ENCODE data around the gene SHISA5. TPM values are rescaled to one million over a fixed set of nuclear protein-coding genes. Genes with fewer than 3 reads are reported as not detected.
A peak's percentile ranks its signal among the peaks of the same experiment; 100 is the strongest.
"Not testable (repeated sequence)": the region's sequence is repeated elsewhere in the genome, so short reads cannot be mapped to it uniquely, and the experiment has no call there.

The SHISA5 gene
- total RNA-seq, 1 donor from 2014 or later = 39.1 TPM

DNA sequence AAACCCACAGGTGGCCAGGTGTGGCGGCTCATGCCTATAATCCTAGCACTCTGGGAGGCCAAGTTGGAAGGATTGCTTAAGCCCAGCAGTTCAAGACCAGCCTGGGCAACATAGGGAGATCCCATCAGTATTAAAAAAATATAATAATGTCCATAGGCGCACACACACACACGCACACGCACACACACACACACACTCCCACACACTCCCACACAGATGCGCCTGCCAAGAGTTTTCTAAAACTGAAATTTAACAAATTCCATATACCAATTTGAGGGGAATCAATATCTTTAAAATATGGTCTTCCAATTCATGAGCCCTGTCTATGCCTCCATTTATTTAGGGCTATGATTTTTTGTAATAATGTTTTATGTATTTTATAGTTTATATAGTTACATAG is 17.0 kb downstream of the SHISA5 start:
- intact Hi-C loops (cut with micrococcal nuclease) = no loop called here
- no peak for ATAC-seq
- DNase-seq = no peak

- intact Hi-C loops (cut with micrococcal nuclease); ATAC-seq; DNase-seq: not testable (repeated sequence)
Measured at GRCh38 chr3:48482822-48483221, 21.2 kb downstream of the SHISA5 start.

DNA sequence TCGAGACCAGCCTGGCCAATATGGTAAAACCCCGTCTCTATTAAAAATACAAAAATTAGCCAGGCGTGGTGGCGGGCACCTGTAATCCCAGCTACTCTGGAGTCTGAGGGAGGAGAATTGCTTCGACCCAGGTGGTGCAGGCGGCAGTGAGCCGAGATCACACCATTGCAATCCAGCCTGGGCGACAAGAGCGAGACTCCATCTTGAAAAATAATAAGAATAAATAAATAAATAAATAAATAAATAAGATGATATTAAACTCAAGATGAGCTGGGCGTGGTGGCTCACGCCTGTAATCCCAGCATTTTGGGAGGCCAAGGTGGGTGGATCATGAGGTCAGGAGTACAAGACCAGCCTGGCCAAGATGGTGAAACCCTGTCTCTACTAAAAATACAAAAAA is 23.1 kb downstream of the SHISA5 start:
- intact Hi-C loops (cut with micrococcal nuclease); ATAC-seq; DNase-seq: not testable (repeated sequence)

GRCh38 chr3:48478626-48479555 is 25.1 kb downstream of the SHISA5 start:
- no peak for ATAC-seq
- intact Hi-C loops (cut with micrococcal nuclease) = no loop called here
- DNase-seq = no peak

DNA sequence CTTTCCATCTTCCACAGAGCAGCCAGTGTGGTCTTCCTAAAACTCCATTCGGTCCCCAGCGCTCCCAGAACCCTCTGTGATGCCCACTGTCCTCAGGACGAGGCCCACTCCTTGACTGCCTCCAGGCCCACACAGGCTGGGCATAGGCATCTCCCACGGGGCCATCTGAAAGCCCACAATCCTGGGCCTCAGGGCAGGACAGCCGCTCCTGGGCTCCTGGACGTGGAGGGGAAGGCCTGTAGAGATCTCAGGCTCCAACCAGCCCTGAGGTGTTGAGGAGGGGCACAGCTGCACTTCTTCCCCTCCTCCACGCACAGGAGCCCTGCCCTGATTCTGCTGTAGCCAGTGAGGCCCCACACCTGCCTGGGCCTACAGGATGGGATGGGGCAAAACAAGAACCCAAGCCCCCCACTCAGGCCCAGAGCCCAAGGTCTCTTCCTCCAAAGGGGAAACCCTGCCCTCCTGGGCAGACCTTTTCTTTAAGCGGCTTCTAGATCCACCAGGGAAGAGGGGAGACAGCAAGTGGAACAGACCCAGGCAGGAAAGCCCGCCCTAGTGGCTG is 25.9 kb downstream of the SHISA5 start:
- DNase-seq (no peak), ATAC-seq (no peak)
- intact Hi-C loops (cut with micrococcal nuclease) = no loop called here

DNA sequence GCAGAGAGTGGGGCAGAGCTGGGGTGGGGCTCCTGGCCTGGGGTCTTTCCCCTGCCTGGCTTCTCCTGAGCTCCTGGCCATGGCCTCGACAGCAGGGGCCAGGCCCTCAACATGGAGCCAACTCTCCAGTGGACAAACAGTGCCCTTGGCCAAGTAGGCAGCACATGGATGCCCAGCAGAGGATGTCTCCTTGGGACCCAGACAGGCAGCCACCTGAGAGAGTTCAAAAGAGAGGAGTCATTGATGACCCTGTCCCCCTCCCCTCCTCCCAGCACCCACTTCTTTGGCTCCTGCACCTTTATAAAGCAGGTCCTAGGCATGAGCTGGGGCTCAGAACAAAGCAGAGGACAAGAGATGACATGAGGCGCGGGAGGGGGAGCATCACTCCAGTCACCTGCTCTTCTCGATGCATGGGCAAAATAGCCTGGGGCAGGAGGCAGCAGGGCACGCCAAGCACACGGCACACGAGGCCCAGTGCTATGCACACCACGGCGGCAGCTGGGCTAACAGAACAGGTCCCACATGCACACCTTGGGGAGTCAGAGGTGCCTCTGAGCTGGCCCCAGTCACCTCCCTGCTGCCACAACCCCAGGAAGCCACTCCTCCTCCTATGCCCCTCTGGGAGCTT is 27.4 kb downstream of the SHISA5 start:
- intact Hi-C loops (cut with micrococcal nuclease) = no loop called here
- ATAC-seq (no peak), DNase-seq (no peak)

DNA sequence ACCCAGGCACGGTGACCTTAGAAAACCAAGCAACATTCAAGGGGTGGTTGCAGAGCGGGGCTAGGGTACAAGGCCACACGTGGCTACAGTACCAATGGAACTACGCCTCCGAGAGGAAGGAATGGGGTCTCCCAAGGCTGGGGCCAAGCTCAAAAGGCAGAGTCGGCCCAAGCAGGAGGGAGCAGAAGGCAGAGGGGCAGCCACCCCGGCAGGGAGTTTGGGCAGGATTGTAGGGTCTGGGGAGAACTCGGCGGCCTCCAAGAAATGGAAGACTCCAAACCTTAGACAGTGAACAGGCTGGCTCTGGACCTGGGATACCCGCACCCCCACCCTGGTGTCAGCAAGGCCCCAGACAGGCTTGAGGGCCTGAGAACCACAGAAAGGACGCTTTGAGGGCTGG is 28.8 kb downstream of the SHISA5 start:
- DNase-seq = no peak
- intact Hi-C loops (cut with micrococcal nuclease) = no loop called here
- ATAC-seq = no peak

GRCh38 chr3:48474619-48475018 is 29.4 kb downstream of the SHISA5 start:
- DNase-seq = no peak
- intact Hi-C loops (cut with micrococcal nuclease) = no loop called here

DNA sequence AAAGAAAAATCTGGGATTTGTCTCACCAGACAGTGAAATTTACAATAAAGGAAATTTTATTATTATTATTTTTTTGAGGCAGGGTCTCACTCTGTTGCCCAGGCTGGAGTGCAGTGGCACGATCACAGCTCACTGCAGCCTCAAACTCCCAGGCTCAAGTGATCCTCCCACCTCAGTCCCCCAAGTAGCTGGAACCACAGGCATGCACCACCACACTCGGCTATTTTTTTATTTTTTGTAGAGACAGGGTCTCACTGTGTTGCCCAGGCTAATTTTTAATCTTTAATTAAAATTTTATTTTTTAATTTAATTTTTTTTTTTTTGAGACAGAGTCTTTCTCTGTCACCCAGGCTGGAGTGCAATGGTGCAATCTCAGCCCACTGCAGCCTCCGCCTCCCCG is 29.9 kb downstream of the SHISA5 start:
- ATAC-seq; DNase-seq; intact Hi-C loops (cut with micrococcal nuclease): not testable (repeated sequence)

More at GRCh38 chr3:48474619-48475018, 29.4 kb downstream of the SHISA5 start:
- no peak for ATAC-seq

GRCh38 chr3:48473617-48473952 is 30.4 kb downstream of the SHISA5 start:
- ATAC-seq (no peak), DNase-seq (no peak)
- intact Hi-C loops (cut with micrococcal nuclease) = no loop called here

DNA sequence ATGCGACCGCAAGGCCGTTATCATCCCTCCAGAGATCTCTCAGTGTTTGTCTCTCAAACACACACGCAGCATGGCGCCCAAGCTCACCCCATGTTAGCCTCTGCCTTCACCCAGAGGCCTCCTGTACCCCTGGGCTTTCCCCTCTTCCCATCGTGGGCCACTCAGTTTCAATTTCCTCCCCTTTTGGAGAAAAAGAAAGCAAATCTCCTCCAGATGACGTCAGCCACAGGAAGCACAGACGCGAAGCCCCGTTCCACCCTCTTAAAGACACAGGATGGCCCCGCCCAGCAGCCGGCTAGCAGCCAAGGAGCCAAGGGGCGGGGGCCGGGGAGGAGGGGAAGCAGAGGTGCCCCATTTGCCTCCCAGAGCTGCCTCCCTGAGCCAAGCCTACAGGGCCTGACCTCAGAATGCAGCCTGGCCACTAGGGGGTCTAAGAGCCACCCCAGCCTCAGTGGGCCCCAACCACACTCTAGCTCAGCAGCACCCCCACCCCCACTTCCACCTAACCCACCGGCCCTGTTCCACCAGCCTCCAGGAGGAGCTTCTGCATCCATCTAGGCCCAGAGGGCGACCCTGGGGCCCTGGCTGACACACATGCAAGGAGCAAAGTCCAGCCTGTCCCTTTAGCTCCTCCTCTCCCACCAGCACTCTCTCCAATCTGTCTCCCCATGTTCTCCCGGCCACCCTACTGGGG is 30.9 kb downstream of the SHISA5 start:
- DNase-seq = peak; percentile 94
- intact Hi-C loops (cut with micrococcal nuclease) = no loop called here
- ATAC-seq = peak; percentile 93

DNA sequence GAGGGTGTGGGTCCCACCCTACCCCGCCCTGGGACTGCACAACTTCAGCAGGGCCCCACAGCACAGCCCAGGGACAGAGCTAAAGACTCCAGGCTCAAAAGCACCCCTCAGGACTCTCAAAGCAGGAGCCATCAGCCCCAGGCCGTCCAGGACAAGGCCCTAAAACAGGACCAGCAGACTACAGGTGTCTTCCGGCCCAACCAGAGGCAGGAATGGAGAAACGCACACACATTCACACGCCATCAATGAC is 31.4 kb downstream of the SHISA5 start:
- peak; percentile 50 for ATAC-seq
- intact Hi-C loops (cut with micrococcal nuclease) = no loop called here
- DNase-seq = no peak

DNA sequence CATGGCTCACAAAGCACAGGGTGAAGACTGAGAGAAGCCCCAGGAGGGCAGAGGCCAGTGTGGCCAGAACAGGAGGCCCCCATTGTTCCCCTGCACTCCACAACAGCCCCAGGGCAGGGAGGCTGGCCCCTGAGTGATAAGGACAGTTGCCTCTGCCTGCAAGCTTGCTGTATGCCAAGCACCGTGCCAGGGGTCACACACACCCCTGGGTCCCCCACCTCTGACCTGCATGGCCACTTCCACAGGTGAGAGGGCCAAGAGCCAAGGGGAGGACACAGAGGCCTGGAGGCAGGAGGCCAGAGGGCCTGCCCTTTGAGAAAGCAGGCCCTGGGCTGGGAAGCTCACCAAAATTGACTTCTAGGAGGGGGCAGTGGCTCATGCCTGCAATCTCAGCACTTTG is 33.7 kb downstream of the SHISA5 start:
- DNase-seq = no peak
- ATAC-seq = no peak
- intact Hi-C loops (cut with micrococcal nuclease) = no loop called here

DNA sequence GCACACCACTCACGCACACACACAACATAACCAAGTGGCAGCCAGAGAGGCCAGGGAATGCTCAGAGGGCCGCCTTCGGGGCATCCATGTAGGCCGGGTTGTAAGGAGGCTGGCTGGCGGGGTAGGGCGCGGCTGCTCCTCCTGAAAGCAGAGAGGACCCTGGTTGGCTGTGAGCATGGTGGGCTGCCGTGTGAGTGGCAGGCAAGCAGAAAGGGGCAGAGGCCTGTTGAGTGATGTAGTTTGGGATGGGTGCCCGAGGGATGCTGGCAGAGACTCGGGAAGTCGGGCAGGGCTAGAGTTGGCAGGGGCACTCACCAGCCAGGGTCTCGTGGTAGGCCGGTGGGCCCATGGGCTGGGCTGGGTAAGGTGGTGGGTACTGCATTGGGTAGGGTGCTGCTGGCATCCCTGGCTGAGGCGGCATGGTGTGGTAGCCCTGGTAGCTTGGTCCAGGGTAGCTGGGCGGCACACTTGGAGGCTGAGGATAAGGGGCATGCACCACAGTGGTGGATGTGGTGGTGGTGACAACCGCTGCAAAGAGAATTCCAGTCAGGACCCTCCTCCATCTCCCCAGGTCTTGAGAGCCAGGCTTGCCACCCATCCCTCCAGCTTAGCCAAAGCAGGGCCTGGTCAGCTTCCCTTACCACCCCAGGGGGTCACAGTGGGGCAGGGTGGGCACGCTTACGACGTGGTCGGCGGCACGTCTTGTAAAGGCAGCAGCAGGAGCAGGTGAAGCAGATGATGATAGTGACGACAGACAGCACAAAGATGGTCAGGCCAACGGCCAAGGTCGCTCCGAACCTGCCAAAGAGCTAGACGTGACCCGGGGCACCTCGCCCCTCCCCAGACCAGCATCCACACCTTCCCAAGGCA is 34.7 kb downstream of the SHISA5 start:
- intact Hi-C loops (cut with micrococcal nuclease) = no loop called here
- no peak for ATAC-seq
- DNase-seq = no peak

- ATAC-seq = no peak
- intact Hi-C loops (cut with micrococcal nuclease) = no loop called here
- DNase-seq = no peak
Measured at GRCh38 chr3:48468329-48468731, 35.6 kb downstream of the SHISA5 start.

DNA sequence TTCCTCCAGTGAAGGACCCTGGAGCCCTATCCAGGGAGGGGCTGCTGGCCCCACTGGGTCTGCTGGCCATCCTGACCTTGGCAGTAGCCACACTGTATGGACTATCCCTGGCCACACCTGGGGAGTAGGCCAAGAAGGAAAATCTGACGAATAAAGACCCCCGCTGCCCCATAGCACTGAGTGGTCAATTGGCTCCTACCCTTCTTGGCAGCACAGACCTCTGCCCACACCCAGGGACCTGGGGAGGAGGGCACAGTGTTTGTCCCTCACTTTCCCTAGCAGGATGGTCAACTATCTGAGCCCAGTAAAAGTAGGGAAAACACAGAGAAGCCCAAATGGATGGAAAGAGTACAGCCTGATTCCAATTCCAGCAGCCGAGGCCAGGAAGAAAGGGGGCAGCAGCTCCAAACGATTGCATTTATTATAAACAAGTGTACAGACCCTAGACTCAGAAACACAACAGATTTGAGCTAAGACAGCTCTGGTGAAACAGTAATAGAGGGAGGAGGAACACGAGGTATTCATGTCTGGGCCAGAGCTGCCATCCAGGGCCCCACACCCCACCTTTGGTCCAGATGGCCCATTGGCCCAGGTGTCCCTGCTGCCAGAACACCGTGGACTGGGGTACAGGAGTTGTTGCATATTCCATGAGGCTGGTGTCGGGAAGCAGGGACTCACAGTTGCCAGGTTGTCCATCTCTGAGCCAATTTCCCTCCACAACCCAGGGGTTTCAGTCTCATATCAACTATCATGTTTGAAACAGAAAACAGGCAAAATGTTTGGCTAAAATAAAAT is 36.3 kb downstream of the SHISA5 start:
- no peak for DNase-seq
- intact Hi-C loops (cut with micrococcal nuclease) = no loop called here
- ATAC-seq = no peak

DNA sequence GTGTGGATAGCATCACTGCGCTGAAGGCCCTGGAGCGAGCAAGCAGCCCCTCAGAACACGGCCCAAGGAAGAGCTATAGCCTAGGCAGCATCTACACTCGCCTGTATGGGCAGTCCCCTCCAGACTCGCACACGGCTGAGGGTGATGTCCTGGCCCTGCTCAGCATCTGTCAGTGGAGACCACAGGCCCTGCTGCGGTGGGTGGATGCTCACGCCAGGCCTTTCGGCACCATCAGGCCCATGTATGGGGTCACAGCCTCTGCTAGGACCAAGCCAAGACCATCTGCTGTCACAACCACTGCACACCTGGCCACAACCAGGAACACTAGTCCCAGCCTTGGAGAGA is 36.9 kb downstream of the SHISA5 start:
- intact Hi-C loops (cut with micrococcal nuclease) = no loop called here
- no peak for ATAC-seq
- no peak for DNase-seq

GRCh38 chr3:48466386-48467109 is 37.4 kb downstream of the SHISA5 start:
- ATAC-seq = peak; percentile 12
- no peak for DNase-seq
- intact Hi-C loops (cut with micrococcal nuclease) = no loop called here
